IMR-90 (cell line): Measurements from ENCODE around the gene KIFC3.

Experiments
- CEBPB ChIP-seq: IDR thresholded peaks from 2 replicates; pipeline ENCODE4 v1.6.1; 2012; ENCODE audit warnings: low read depth, low read length, improper control_type of control experiment
- CTCF ChIP-seq: conservative IDR thresholded peaks from 2 replicates; pipeline ENCODE4 v1.5.1; 2012; ENCODE audit warnings: mild to moderate bottlenecking, low read depth, low read length, improper control_type of control experiment
- ELK1 ChIP-seq: fragments of 150-350 bp; IDR thresholded peaks from 2 replicates; pipeline ENCODE4 v1.6.1; 2016; ENCODE audit warnings: low read depth, mild to moderate bottlenecking, low read length, moderate library complexity, borderline replicate concordance
- FOS ChIP-seq: fragments of 150-350 bp; IDR thresholded peaks from 2 replicates; pipeline ENCODE4 v1.6.1; 2016; ENCODE audit warnings: low read depth, low read length
- NFE2L2 ChIP-seq: fragments of 150-350 bp; IDR thresholded peaks from 2 replicates; pipeline ENCODE4 v1.6.1; 2016; ENCODE audit warnings: low read depth, mild to moderate bottlenecking, low read length
- POLR2A ChIP-seq: IDR thresholded peaks from 2 replicates; pipeline ENCODE4 v1.6.1; 2012; ENCODE audit warnings: mild to moderate bottlenecking, low read depth, low read length
- USF2 ChIP-seq: fragments of 150-350 bp; IDR thresholded peaks from 2 replicates; pipeline ENCODE4 v1.6.1; 2017; ENCODE audit warnings: mild to moderate bottlenecking, antibody characterized with exemption, low read length, low read depth

DNA sequence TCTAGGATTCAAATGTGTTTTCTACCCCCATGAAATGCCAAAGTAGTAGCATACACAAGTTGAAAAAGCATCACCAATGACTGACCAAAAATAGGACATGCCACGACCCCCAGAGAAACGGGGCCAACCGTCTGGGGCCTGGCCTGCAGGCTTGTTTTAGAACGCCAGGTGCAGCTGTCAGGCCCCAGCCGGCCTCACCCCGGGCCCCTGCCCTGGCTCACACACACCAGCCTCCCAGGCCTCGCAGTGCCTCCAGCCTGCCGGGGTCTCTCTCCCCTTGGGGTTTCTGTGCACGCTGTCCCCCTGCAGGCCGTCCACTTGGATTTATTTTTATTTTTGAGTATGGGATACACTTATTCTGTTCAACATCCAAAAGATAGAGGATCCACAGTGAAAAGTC, 58.8 kb downstream of the KIFC3 start:
- TF ChIP-seq POLR2A (no peak), CTCF (no peak), CEBPB (no peak), ELK1 (no peak), NFE2L2 (no peak), USF2 (no peak), FOS (no peak)
